GM18508 (cell line): ENCODE results near the gene MAGEC1.
"Not testable (repeated sequence)": the region's sequence is repeated elsewhere in the genome, so short reads cannot be mapped to it uniquely, and the experiment has no call there.

Experiments
- ATAC-seq: cut with Tn5 transposase; IDR thresholded peaks from one replicate; pipeline ENCODE4 v1.9.1; 2021; ENCODE audit warnings: moderate number of reproducible peaks; ENCODE audit not compliant: insufficient read depth, unreplicated experiment

MAGEC1 gene, protein sequence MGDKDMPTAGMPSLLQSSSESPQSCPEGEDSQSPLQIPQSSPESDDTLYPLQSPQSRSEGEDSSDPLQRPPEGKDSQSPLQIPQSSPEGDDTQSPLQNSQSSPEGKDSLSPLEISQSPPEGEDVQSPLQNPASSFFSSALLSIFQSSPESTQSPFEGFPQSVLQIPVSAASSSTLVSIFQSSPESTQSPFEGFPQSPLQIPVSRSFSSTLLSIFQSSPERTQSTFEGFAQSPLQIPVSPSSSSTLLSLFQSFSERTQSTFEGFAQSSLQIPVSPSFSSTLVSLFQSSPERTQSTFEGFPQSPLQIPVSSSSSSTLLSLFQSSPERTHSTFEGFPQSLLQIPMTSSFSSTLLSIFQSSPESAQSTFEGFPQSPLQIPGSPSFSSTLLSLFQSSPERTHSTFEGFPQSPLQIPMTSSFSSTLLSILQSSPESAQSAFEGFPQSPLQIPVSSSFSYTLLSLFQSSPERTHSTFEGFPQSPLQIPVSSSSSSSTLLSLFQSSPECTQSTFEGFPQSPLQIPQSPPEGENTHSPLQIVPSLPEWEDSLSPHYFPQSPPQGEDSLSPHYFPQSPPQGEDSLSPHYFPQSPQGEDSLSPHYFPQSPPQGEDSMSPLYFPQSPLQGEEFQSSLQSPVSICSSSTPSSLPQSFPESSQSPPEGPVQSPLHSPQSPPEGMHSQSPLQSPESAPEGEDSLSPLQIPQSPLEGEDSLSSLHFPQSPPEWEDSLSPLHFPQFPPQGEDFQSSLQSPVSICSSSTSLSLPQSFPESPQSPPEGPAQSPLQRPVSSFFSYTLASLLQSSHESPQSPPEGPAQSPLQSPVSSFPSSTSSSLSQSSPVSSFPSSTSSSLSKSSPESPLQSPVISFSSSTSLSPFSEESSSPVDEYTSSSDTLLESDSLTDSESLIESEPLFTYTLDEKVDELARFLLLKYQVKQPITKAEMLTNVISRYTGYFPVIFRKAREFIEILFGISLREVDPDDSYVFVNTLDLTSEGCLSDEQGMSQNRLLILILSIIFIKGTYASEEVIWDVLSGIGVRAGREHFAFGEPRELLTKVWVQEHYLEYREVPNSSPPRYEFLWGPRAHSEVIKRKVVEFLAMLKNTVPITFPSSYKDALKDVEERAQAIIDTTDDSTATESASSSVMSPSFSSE

DNA sequence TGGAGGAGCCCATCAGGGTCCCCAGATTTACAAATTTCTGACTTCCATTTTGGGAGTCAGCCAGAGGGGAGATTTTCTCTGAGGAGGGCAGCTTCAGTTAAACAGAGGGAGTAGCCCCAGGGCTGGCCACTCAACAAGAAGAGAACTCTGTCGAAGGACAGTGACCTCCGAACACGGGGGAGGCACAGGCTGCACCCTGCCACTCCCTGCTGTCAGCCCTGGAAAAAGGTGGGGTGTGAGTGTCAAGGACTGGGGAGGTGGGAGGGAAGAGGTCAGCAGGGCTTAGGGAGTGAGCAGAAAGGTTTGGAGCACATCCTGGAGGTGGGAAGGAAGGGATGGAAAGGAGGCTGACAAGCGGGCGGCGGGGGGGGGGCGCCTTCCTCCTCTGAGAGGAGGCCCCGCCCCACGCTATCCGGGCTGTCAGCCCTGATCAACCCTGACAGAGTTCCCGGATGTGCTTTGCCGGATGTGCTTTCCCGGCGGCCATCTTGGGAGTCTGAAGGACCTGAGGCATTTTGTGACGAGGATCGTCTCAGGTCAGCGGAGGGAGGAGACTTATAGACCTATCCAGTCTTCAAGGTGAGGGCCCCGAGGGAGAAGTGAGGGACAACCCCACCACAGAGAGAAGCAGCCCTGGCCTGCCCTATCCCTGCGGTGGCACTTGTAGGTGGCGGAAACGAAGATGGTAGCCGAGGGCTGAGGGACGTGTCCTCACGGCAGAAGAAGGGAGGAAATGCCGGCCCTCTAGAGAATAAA is at the start of gene MAGEC1:
TSS of gene MAGEC1 (plus strand) at position 495 of the 756 bp plus-strand sequence. CDS start 1,179 bp downstream, outside the sequence.
- no peak for ATAC-seq

- ATAC-seq: no peak
Measured at GRCh38 chrX:141857479-141857878, 46.2 kb upstream of the MAGEC1 start.

GRCh38 chrX:141879616-141880015 is 24.1 kb upstream of the MAGEC1 start:
- ATAC-seq: no peak

DNA sequence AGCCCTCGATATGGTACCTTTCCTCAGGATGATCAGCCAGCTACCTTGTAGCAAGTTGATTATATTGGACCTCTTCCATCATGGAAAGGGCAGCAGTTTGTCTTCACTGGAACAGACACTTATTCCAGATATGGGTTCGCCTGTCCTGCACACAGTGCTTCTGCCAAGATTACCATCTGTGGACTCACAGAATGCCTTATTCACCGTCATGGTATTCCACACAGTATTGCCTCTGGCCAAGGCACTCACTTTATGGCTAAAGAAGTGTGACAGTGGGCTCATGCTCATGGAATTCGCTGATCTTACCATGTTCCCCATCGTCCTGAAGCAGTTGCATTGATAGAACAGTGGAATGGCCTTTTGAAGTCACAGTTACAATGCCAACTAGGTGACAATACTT is 14.9 kb upstream of the MAGEC1 start:
- ATAC-seq: not testable (repeated sequence)

- no peak for ATAC-seq
Measured at GRCh38 chrX:141894733-141895132, 9.0 kb upstream of the MAGEC1 start.

- ATAC-seq: no peak
Measured at GRCh38 chrX:141897690-141898089, 6.0 kb upstream of the MAGEC1 start.

GRCh38 chrX:141902366-141902765 is 1.3 kb upstream of the MAGEC1 start:
- no peak for ATAC-seq

GRCh38 chrX:141904262-141904661 is 568 bp downstream of the MAGEC1 start:
- no peak for ATAC-seq

GRCh38 chrX:141917801-141918200 is 14.1 kb downstream of the MAGEC1 start:
- no peak for ATAC-seq

- no peak for ATAC-seq
Measured at GRCh38 chrX:141924293-141924692, 20.6 kb downstream of the MAGEC1 start.

GRCh38 chrX:141928432-141928831 is 24.7 kb downstream of the MAGEC1 start:
- no peak for ATAC-seq

GRCh38 chrX:141934059-141934641 is 30.5 kb downstream of the MAGEC1 start:
- ATAC-seq: no peak

DNA sequence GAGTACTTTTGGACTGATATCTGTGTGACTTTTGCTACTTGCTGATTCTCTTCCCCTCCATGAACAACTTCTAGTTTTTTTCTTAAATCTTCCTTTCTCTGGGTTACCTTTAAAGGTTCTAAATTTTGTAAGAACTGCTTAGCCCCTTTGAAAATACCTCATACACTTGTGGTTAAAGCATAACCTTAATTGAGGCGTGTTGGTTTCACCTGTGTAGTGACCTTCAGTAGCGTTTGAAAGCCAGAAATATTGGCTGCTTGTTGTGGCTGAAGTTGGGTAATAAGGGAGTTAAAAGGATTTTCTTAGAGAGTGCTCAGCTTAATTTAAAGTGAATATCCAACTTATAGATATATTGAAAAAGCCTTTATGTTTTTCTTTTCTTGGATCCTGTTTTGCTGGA is 32.0 kb downstream of the MAGEC1 start:
- ATAC-seq: no peak

GRCh38 chrX:141936080-141936479 is 32.4 kb downstream of the MAGEC1 start:
- ATAC-seq: no peak

DNA sequence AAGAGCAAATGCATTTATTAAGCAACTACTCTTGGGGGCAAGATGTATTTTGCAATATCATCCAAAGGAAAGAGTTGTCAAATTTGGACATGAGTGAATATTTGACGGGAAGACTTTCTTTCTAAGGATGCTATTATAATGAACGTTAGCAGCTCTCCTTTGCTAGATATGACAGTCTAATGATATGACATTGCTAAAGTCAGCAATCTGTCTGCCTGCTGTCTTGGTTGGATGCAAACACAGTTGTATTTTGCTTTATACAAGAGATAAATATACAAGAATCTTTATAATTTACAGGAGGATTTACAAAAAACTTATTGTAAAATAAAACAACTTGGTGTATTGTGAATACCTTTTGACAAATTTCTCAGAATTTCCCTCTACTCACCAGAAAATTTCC is 37.5 kb downstream of the MAGEC1 start:
- ATAC-seq: no peak

- ATAC-seq: no peak
Measured at GRCh38 chrX:141945426-141945825, 41.7 kb downstream of the MAGEC1 start.

DNA sequence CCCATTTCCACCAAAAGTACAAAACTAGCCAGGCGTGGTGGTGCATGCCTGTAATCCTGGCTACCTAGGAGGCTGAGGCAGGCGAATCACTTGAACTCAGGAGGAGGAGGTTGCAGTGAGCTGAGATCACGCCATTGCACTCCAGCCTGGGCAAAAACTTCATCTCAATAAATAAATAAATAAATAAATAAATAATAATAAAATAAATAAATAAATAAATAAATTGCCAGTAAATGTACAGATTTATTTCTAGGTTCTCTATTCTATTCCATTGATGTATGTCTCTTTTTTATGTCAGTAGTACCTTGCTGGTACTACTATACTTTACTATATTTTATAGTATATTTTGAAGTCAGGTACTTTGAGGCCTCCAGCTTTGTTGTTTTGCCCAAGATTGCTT is 43.7 kb downstream of the MAGEC1 start:
- no peak for ATAC-seq

GRCh38 chrX:141952603-141953002 is 48.9 kb downstream of the MAGEC1 start:
- no peak for ATAC-seq

DNA sequence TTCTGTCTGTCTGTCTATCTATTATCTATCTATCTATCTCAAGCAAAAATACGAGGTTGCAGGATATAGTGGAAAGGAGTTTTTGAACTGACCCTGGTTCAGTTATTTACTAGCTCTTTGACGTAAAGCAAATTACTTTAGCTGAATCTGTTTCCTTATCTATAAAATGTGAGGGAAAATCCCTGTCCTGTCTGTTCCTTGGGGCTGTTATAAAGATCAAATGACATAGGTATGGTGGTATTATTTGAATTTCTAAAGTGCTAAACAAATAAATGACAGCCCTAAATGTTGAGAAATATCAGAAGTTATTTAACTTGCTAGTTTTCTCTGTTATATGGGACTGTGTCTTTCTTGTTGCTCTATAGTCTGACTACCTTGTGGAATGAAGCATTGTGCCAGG is 55.0 kb downstream of the MAGEC1 start:
- no peak for ATAC-seq
